Epithelial cell of umbilical artery (primary cell): ENCODE measurements around the gene TLE6. TPM values are rescaled to one million over a fixed set of nuclear protein-coding genes. Genes with fewer than 3 reads are reported as not detected.

Experiments used
- total RNA-seq: library from RNA; depleted of rRNA; stranded (reverse); fragments of >200 nt; gene quantifications from 2 replicates; pipeline ENCODE4 v1.2.3, GENCODE V29; 2014

TLE6 gene
- total RNA-seq: 4.9 and 7.1 TPM in 2 replicates

GRCh38 chr19:2977001-2977745 is at the start of gene TLE6:
Gene TLE6, plus strand, starts transcription at chr19:2977564. Its CDS starts 670 bp downstream, at chr19:2978234.

GRCh38 chr19:2944775-2945574 is 32.4 kb upstream of the TLE6 start, which contains the start of gene ZNF77:
Gene ZNF77, minus strand, starts transcription at chr19:2944971. Its CDS starts 131 bp downstream, at chr19:2944840.

GRCh38 chr19:3029065-3029923 is 51.9 kb downstream of the TLE6 start, which contains the start of gene TLE2:
Gene TLE2, minus strand, starts transcription at chr19:3029280. Its CDS starts 376 bp downstream, at chr19:3028904.

Other genes with a start within 250 kb of the TLE6 start
- gene SLC39A3, start 237.5 kb upstream of the TLE6 start, total RNA-seq: 19.5 and 24.3 TPM in 2 replicates
- 36.5 and 44.2 TPM in 2 replicates for gene SGTA, start 194.3 kb upstream of the TLE6 start, total RNA-seq
- gene THOP1, start 192.1 kb upstream of the TLE6 start, total RNA-seq: 86.1 and 119 TPM in 2 replicates
- 2.6 TPM in 2 replicates for gene ZNF554, start 157.7 kb upstream of the TLE6 start, total RNA-seq
- gene ZNF555, start 136.1 kb upstream of the TLE6 start, total RNA-seq: 3.9 and 6.8 TPM in 2 replicates
- not detected in 2 replicates for gene ZNF556, start 110.2 kb upstream of the TLE6 start, total RNA-seq
- 4.9 and 6.8 TPM in 2 replicates for gene ZNF57, start 76.6 kb upstream of the TLE6 start, total RNA-seq
- gene ZNF77, start 32.6 kb upstream of the TLE6 start, total RNA-seq: 9.7 and 16.3 TPM in 2 replicates
- gene TLE2, start 51.7 kb downstream of the TLE6 start, total RNA-seq: 16.3 and 19.5 TPM in 2 replicates
- 59.9 and 89.3 TPM in 2 replicates for gene TLE5, start 84.9 kb downstream of the TLE6 start, total RNA-seq
- 75.0 and 86.3 TPM in 2 replicates for gene GNA11, start 116.8 kb downstream of the TLE6 start, total RNA-seq
- under 0.01 and 0.15 TPM in 2 replicates for gene GNA15, start 158.5 kb downstream of the TLE6 start, total RNA-seq
- gene S1PR4, start 201.2 kb downstream of the TLE6 start, total RNA-seq: 1.8 and 2.3 TPM in 2 replicates
- gene NCLN, start 208.4 kb downstream of the TLE6 start, total RNA-seq: 47.7 and 49.2 TPM in 2 replicates
- under 0.01 TPM in 1 of 2 replicates, not detected in the other for gene CELF5, start 247.1 kb downstream of the TLE6 start, total RNA-seq